ENCODE results near the gene PLXNB3. TPM values are rescaled to one million over a fixed set of nuclear protein-coding genes. Genes with fewer than 3 reads are reported as not detected.

Gene PLXNB3
- total and polyA plus RNA-seq, 4 experiments from 2014 or later = not detected

DNA sequence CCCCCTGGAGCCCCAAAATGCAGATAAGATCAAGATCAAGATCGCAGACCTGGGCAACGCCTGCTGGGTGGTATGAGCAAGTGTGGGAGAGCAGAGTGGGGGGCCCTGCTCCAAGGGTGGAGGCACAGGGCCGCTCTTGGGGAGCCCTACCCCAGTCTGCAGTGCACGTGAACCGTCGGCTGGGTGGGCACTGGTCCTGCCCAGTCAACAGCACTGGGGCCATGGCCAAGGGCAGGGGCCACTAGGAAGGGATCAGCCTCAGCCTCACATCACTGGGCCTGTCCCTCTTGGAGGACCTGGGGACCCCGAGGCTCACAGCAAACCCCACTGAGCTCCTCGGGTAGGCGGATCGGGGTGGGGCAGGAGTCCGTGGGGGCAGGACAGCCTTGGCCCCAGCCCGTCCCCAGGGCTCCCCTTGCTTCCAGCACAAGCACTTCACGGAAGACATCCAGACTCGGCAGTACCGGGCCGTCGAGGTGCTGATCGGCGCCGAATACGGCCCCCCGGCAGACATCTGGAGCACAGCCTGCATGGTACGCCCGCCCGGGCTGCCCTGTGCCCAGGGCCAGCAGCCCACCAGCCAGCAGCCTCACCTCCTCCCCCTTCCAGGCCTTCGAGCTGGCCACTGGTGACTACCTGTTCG, 20.4 kb downstream of the PLXNB3 start:
- H3K9me3 ChIP-seq (ENCODE audit: control insufficient read depth in 1 of 2, low read length in 2 of 2) = no peaks in the 10 kb centered on the region
- H3K4me1 ChIP-seq (ENCODE audit: insufficient read depth, low read length) = no peaks in the 10 kb centered on the region
- POLR2A ChIA-PET (ENCODE audit: partially characterized antibody) = no interaction called here
- no peaks in the 10 kb centered on the region for H3K27me3 ChIP-seq (ENCODE audit: insufficient read depth, low read length)
- H3K27ac Mint-ChIP-seq = no peak overlapping the region
- H3K27me3 Mint-ChIP-seq = peaks cover 3 to 6% of the 10 kb centered on the region in 2 donors
- no peaks in the 10 kb centered on the region for H3K36me3 ChIP-seq (ENCODE audit: insufficient read depth, low read length)
- no peak overlapping the region for H3K4me3 ChIP-seq (ENCODE audit: low read length in 2 of 2)
- CTCF ChIA-PET (ENCODE audit: partially characterized antibody) = no interaction called here
- peaks cover 0 to 7% (median 4%) of the 10 kb centered on the region in 4 donors for H3K4me1 Mint-ChIP-seq
- no peak overlapping the region for H3K4me3 Mint-ChIP-seq
- DNase-seq = no peak
- H3K36me3 Mint-ChIP-seq = peaks cover 4 to 14% of the 10 kb centered on the region in 2 donors
- intact Hi-C loops (cut with micrococcal nuclease) = no loop called here
- no peak overlapping the region for H3K27ac ChIP-seq (ENCODE audit: low read depth, low read length)
- no peaks in the 10 kb centered on the region for H3K9me3 Mint-ChIP-seq

DNA sequence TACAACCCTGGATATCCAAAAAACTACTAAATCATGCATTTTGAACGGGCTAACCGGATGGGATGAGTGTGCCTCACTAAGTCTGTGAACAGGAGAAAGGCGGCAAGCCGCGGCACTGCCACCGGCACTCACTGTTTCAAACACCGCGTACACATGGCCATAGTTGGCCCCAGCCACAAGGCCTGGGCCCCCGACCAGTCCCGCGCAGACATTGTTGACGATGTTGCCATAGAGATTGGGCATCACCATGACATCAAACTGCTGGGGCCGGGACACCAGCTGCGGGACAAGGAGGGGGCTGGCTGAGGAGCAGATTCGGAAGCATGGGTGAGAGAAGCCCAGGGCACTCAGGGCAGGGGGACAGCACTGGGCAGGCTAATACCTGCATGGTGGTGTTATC, 22.6 kb downstream of the PLXNB3 start:
- POLR2A ChIA-PET (ENCODE audit: partially characterized antibody) = interaction anchor here (1.2 kb wide), 1 partner anchor 140 kb away, joined by 3 read pairs; no protein-coding TSS in a partner anchor

DNA sequence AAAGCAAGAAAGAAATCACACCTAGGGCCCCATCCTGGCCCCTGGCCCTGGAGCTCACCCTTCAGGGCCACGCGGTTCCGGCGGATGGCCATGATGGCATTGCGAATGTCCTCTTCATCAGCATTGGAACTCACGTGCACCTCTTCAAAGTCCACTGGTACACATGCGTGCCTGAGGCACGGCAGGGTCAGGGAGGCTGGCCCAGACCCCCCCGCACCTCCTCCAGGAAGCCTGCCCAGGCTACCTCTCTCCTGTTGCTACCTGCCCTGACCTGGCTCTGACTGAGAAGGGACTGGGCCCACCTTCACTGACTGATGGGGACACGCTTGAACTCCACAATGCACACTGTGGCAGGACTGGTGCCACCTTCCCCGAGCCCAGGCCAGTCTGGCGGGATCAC, 25.6 kb downstream of the PLXNB3 start:
- no peaks in the 10 kb centered on the region for H3K27me3 Mint-ChIP-seq
- ChIA-PET POLR2A (ENCODE audit: partially characterized antibody) (no interaction called here), CTCF (ENCODE audit: partially characterized antibody) (no interaction called here)
- intact Hi-C loops (cut with micrococcal nuclease) = no loop called here
- Histone ChIP-seq H3K9me3 (ENCODE audit: control insufficient read depth in 1 of 2, low read length in 2 of 2) (no peaks in the 10 kb centered on the region), H3K36me3 (ENCODE audit: insufficient read depth, low read length) (peaks cover 4% of the 10 kb centered on the region), H3K27ac (ENCODE audit: low read depth, low read length) (no peak overlapping the region), H3K4me3 (ENCODE audit: low read length in 2 of 2) (no peak overlapping the region), H3K27me3 (ENCODE audit: insufficient read depth, low read length) (no peaks in the 10 kb centered on the region), H3K4me1 (ENCODE audit: insufficient read depth, low read length) (peaks cover 26% of the 10 kb centered on the region)
- DNase-seq = no peak
- peaks cover 4 to 28% of the 10 kb centered on the region in 2 donors for H3K36me3 Mint-ChIP-seq
- peaks cover 0 to 5% (median 0%) of the 10 kb centered on the region in 8 donors for H3K9me3 Mint-ChIP-seq
- H3K4me1 Mint-ChIP-seq = peaks cover 6 to 18% (median 12%) of the 10 kb centered on the region in 4 donors
- no peak overlapping the region for H3K4me3 Mint-ChIP-seq
- peak overlapping the region in 1 of 7 donors; percentile 59 for H3K27ac Mint-ChIP-seq

More for the DNA sequence above, 22.6 kb downstream of the PLXNB3 start:
- peaks cover 7% of the 10 kb centered on the region for H3K4me1 ChIP-seq (ENCODE audit: insufficient read depth, low read length)
- H3K4me1 Mint-ChIP-seq = peaks cover 0 to 4% (median 2%) of the 10 kb centered on the region in 4 donors
- CTCF ChIA-PET (ENCODE audit: partially characterized antibody) = no interaction called here
- H3K36me3 Mint-ChIP-seq = peaks cover 4 to 17% of the 10 kb centered on the region in 2 donors
- H3K9me3 ChIP-seq (ENCODE audit: control insufficient read depth in 1 of 2, low read length in 2 of 2) = no peaks in the 10 kb centered on the region
- H3K36me3 ChIP-seq (ENCODE audit: insufficient read depth, low read length) = peaks cover 4% of the 10 kb centered on the region
- peaks cover 0 to 2% (median 0%) of the 10 kb centered on the region in 8 donors for H3K9me3 Mint-ChIP-seq
- no peak overlapping the region for H3K27ac ChIP-seq (ENCODE audit: low read depth, low read length)
- DNase-seq = no peak
- intact Hi-C loops (cut with micrococcal nuclease) = no loop called here
- H3K27me3 ChIP-seq (ENCODE audit: insufficient read depth, low read length) = no peaks in the 10 kb centered on the region
- no peak overlapping the region for H3K4me3 Mint-ChIP-seq
- peak overlapping the region in 1 of 7 donors; percentile 55 for H3K27ac Mint-ChIP-seq
- H3K27me3 Mint-ChIP-seq = no peaks in the 10 kb centered on the region
- no peak overlapping the region for H3K4me3 ChIP-seq (ENCODE audit: low read length in 2 of 2)

DNA sequence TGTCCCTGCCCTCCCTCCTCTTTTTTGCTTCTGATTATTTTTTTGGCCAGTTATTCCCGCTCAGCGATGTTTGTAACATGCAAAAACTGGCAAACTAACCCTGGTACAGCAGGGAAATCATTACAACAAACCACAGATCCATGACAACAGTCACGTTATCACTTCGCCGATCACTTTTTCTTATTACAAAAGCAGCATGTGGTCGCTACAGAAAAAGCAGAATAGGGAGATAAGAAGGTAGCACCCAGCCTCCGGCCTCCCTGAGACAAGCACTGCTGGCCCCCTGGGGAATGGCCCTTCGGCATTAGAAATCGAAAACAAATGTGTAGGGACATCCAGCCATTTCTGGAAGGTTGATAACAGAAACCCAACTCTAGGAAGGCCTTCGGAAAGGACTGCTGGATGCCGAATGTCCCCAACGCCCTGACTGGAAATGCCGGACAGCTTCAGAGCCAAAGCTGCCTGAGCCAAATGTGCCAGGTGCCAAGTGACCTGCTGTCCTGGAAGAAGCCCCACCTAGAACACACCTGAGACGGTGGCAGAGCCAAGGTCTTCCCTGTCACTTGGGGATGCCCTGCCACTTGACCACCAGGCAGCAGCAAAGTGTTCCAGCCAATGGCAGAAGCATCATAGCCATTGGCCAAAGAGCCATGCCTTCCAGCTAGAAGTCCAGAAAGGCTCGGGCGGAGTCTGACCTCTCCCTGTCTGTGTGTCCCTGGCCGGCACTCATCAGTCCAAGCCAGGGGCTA, 27.2 kb downstream of the PLXNB3 start:
- POLR2A ChIA-PET (ENCODE audit: partially characterized antibody) = interaction anchor here (0.8 to 2.1 kb wide), 2 partner anchors 9 to 31 kb away, joined by 3 to 4 read pairs; no protein-coding TSS in a partner anchor
- intact Hi-C loops (cut with micrococcal nuclease) = no loop called here

DNA sequence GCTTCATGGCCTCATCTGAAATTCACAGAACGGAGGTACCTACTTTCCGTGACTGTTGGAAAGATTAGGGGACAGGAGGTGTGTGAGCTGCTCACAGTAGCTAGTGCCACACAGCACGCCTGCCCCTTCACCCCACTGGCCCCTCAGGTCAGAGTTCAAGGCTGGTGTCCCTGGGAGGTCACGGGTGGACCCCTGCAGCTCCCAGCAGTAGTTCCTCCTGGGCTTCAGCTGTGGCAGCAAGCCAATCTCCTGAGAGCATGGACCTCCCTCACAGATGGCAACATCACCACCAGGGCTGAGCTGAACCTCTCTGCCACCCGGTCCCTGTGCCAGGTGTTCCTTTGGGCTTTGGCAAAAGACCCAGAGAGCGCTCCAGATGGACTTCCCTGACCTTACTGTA, 28.3 kb downstream of the PLXNB3 start:
- no peaks in the 10 kb centered on the region for H3K27me3 Mint-ChIP-seq
- H3K27ac Mint-ChIP-seq = no peak overlapping the region
- DNase-seq = no peak
- ChIA-PET CTCF (ENCODE audit: partially characterized antibody) (no interaction called here), POLR2A (ENCODE audit: partially characterized antibody) (interaction anchor here (0.8 to 2.1 kb wide), 2 partner anchors 10 to 30 kb away, joined by 3 to 4 read pairs; no protein-coding TSS in a partner anchor)
- Histone ChIP-seq H3K9me3 (ENCODE audit: control insufficient read depth in 1 of 2, low read length in 2 of 2) (no peaks in the 10 kb centered on the region), H3K36me3 (ENCODE audit: insufficient read depth, low read length) (peaks cover 7% of the 10 kb centered on the region), H3K27ac (ENCODE audit: low read depth, low read length) (no peak overlapping the region), H3K4me1 (ENCODE audit: insufficient read depth, low read length) (peaks cover 43% of the 10 kb centered on the region), H3K27me3 (ENCODE audit: insufficient read depth, low read length) (no peaks in the 10 kb centered on the region), H3K4me3 (ENCODE audit: low read length in 2 of 2) (no peak overlapping the region)
- peaks cover 12 to 30% (median 21%) of the 10 kb centered on the region in 4 donors for H3K4me1 Mint-ChIP-seq
- peaks cover 0 to 5% (median 0%) of the 10 kb centered on the region in 8 donors for H3K9me3 Mint-ChIP-seq
- peaks cover 0 to 19% of the 10 kb centered on the region in 2 donors for H3K36me3 Mint-ChIP-seq
- intact Hi-C loops (cut with micrococcal nuclease) = no loop called here
- peak overlapping the region in 3 of 8 donors; percentile 23 to 93 (median 89) for H3K4me3 Mint-ChIP-seq

More for the DNA sequence above, 27.2 kb downstream of the PLXNB3 start:
- Histone ChIP-seq H3K9me3 (ENCODE audit: control insufficient read depth in 1 of 2, low read length in 2 of 2) (no peaks in the 10 kb centered on the region), H3K4me1 (ENCODE audit: insufficient read depth, low read length) (peaks cover 40% of the 10 kb centered on the region), H3K27ac (ENCODE audit: low read depth, low read length) (no peak overlapping the region), H3K4me3 (ENCODE audit: low read length in 2 of 2) (no peak overlapping the region), H3K27me3 (ENCODE audit: insufficient read depth, low read length) (no peaks in the 10 kb centered on the region), H3K36me3 (ENCODE audit: insufficient read depth, low read length) (peaks cover 5% of the 10 kb centered on the region)
- CTCF ChIA-PET (ENCODE audit: partially characterized antibody) = no interaction called here
- Mint-ChIP-seq H3K36me3 (peaks cover 4 to 25% of the 10 kb centered on the region in 2 donors), H3K4me1 (peaks cover 11 to 26% (median 18%) of the 10 kb centered on the region in 4 donors), H3K27me3 (no peaks in the 10 kb centered on the region), H3K27ac (peak overlapping the region in 1 of 7 donors; percentile 33), H3K9me3 (peaks cover 0 to 5% (median 0%) of the 10 kb centered on the region in 8 donors), H3K4me3 (peak overlapping the region in 1 of 8 donors; percentile 30)
- no peak for DNase-seq

DNA sequence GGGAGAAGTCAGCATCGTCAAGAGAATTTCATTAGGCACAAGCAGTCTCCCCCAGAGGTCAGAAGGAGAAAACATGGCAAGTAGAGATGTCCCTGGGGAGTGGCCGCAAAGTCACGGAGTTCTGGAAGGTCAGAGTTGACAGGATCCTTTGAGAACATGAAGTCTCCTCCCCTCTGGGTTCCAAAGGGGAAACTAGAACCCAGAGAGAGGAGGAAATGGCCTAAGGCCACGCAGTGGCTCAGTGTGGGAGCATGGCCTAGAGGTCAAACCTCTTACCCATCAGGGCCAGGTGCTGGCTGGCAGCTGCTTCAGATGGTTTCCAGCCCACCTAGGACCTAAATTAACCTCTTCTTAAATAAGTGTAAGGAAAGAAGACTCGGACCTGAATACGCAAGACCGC, 29.2 kb downstream of the PLXNB3 start:
- Mint-ChIP-seq H3K27me3 (no peaks in the 10 kb centered on the region), H3K4me1 (peaks cover 12 to 30% (median 21%) of the 10 kb centered on the region in 4 donors), H3K9me3 (peaks cover 0 to 5% (median 0%) of the 10 kb centered on the region in 8 donors), H3K27ac (peak overlapping the region; percentile 74 to 93 (median 90)), H3K36me3 (peaks cover 0 to 17% of the 10 kb centered on the region in 2 donors), H3K4me3 (peak overlapping the region; percentile 89 to 95 (median 92))
- Histone ChIP-seq H3K9me3 (ENCODE audit: control insufficient read depth in 1 of 2, low read length in 2 of 2) (no peaks in the 10 kb centered on the region), H3K36me3 (ENCODE audit: insufficient read depth, low read length) (peaks cover 7% of the 10 kb centered on the region), H3K4me3 (ENCODE audit: low read length in 2 of 2) (peak overlapping the region; percentile 63 to 69), H3K27ac (ENCODE audit: low read depth, low read length) (peak overlapping the region; percentile 85), H3K27me3 (ENCODE audit: insufficient read depth, low read length) (no peaks in the 10 kb centered on the region), H3K4me1 (ENCODE audit: insufficient read depth, low read length) (peaks cover 43% of the 10 kb centered on the region)
- intact Hi-C loops (cut with micrococcal nuclease) = no loop called here
- POLR2A ChIA-PET (ENCODE audit: partially characterized antibody) = interaction anchor here (4.0 kb wide), 1 partner anchor 133 kb away, joined by 54 read pairs; the partner anchor contains the start of gene ARHGAP4
- CTCF ChIA-PET (ENCODE audit: partially characterized antibody) = interaction anchor here (0.7 kb wide), 1 partner anchor 133 kb away, joined by 3 read pairs; no protein-coding TSS in a partner anchor
- no peak for DNase-seq
